Neuronal stem cell (in vitro differentiated cells): ENCODE data around the gene GPSM3. TPM values are rescaled to one million over a fixed set of nuclear protein-coding genes. Genes with fewer than 3 reads are reported as not detected.
A peak's percentile ranks its signal among the peaks of the same experiment; 100 is the strongest.

Experiments used
- DNase-seq: peaks from one replicate; pipeline ENCODE4 v3.0.0-alpha.2; 2013; ENCODE audit warnings: low spot score
- H2AFZ ChIP-seq: one replicate; pipeline ENCODE4 v1.6.1; 2013; ENCODE audit warnings: mild to moderate bottlenecking, low read length, inconsistent platforms
- H2AK5ac ChIP-seq: 2 replicates; pipeline ENCODE4 v1.6.1; 2013; ENCODE audit warnings: low read depth, mild to moderate bottlenecking, inconsistent platforms, low read length, moderate library complexity, mixed read lengths
- H2BK120ac ChIP-seq: 2 replicates; pipeline ENCODE4 v1.6.1; 2013; ENCODE audit warnings: low read depth, mild to moderate bottlenecking, inconsistent platforms, low read length, moderate library complexity, mixed read lengths
- H2BK12ac ChIP-seq: one replicate; pipeline ENCODE4 v1.6.1; 2013; ENCODE audit warnings: low read length, inconsistent platforms
- H2BK15ac ChIP-seq: 2 replicates; pipeline ENCODE4 v1.6.1; 2013; ENCODE audit warnings: mild to moderate bottlenecking, low read length, inconsistent platforms, mixed read lengths
- H2BK5ac ChIP-seq: one replicate; pipeline ENCODE4 v1.6.1; 2013; ENCODE audit warnings: inconsistent platforms, mild to moderate bottlenecking, low read length, moderate library complexity
- H3K14ac ChIP-seq: one replicate; pipeline ENCODE4 v1.6.1; 2013; ENCODE audit warnings: low read length, inconsistent platforms
- H3K18ac ChIP-seq: 2 replicates; pipeline ENCODE4 v1.6.1; 2013; ENCODE audit warnings: low read length, inconsistent platforms
- H3K23ac ChIP-seq: 2 replicates; pipeline ENCODE4 v1.6.1; 2013; ENCODE audit warnings: low read depth, mild to moderate bottlenecking, mixed read lengths, low read length, inconsistent platforms; ENCODE audit not compliant: poor library complexity
- H3K27ac ChIP-seq: replicated peaks from 3 replicates; pipeline ENCODE4 v1.5.1; 2013; ENCODE audit warnings: low read length, inconsistent platforms
- H3K27me3 ChIP-seq, 3 experiments: 2 replicates each; pipeline ENCODE4 v1.6.1; 2013; ENCODE audit warnings: low read length in 3 of 3, mild to moderate bottlenecking in 2 of 3, inconsistent platforms in 1 of 3, low read depth in 1 of 3, mixed read lengths in 1 of 3, moderate library complexity in 1 of 3; ENCODE audit not compliant: control insufficient read depth in 3 of 3, insufficient read depth in 3 of 3
- H3K36me3 ChIP-seq, 2 donors: replicated peaks in 1 of 2; 2 replicates each; pipeline ENCODE4 v1.6.1; 2013; ENCODE audit warnings: low read length in 2 of 2; ENCODE audit not compliant: control insufficient read depth in 2 of 2, insufficient read depth in 2 of 2
- H3K4ac ChIP-seq: 2 replicates; pipeline ENCODE4 v1.6.1; 2013; ENCODE audit warnings: inconsistent platforms, mild to moderate bottlenecking, low read length, moderate library complexity
- H3K4me1 ChIP-seq, 2 donors: 1 replicate in 1 of 2; 2 replicates in 1 of 2; pipeline ENCODE4 v1.6.1; 2013; ENCODE audit warnings: low read length in 2 of 2, low read depth in 1 of 2; ENCODE audit not compliant: control insufficient read depth in 2 of 2, insufficient read depth in 1 of 2
- H3K4me2 ChIP-seq: one replicate; pipeline ENCODE4 v1.6.1; 2013; ENCODE audit warnings: mild to moderate bottlenecking, low read length, inconsistent platforms; ENCODE audit not compliant: insufficient read depth, poor library complexity, severe bottlenecking
- H3K4me3 ChIP-seq, 2 donors: 2 replicates each; pipeline ENCODE4 v1.5.1; 2013; ENCODE audit warnings: low read length in 2 of 2, mild to moderate bottlenecking in 2 of 2, inconsistent platforms in 1 of 2, moderate library complexity in 1 of 2
- H3K79me1 ChIP-seq: one replicate; pipeline ENCODE4 v1.6.1; 2013; ENCODE audit warnings: low read depth, mild to moderate bottlenecking, inconsistent platforms, low read length, moderate library complexity
- H3K9ac ChIP-seq: one replicate; pipeline ENCODE4 v1.6.1; 2013; ENCODE audit warnings: mild to moderate bottlenecking, low read depth, low read length, inconsistent platforms; ENCODE audit not compliant: poor library complexity
- H3K9me3 ChIP-seq, 2 donors: replicated peaks in 1 of 2; 2 replicates each; pipeline versions ENCODE3 to v1.6.1; 2013; ENCODE audit warnings: low read length in 2 of 2, mild to moderate bottlenecking in 2 of 2, inconsistent platforms in 1 of 2, low read depth in 1 of 2, mixed read lengths in 1 of 2, moderate library complexity in 1 of 2; ENCODE audit not compliant: control insufficient read depth in 2 of 2, insufficient read depth in 1 of 2
- H4K8ac ChIP-seq: one replicate; pipeline ENCODE4 v1.6.1; 2013; ENCODE audit warnings: low read depth, mild to moderate bottlenecking, inconsistent platforms, low read length, moderate library complexity
- H4K91ac ChIP-seq: one replicate; pipeline ENCODE4 v1.6.1; 2013; ENCODE audit warnings: low read length, low read depth, mild to moderate bottlenecking, inconsistent platforms; ENCODE audit not compliant: poor library complexity
- WGBS, 2 donors: extraction: QIAGEN DNeasy Blood & Tissue Kit; methylation state at CpG; one replicate each; pipeline ENCODE4 v1.1.7; 2013; ENCODE audit warnings: missing lambda C conversion rate in 2 of 2, mixed read lengths in 1 of 2; ENCODE audit not compliant: insufficient read length in 2 of 2, insufficient replicate concordance in 1 of 2; ENCODE audit errors: extremely low coverage in 2 of 2; 5-methylcytosine and 5-hydroxymethylcytosine counted together
- polyA plus RNA-seq, 2 experiments: library from polyadenylated mRNA; stranded (reverse); fragments of 200-250 nt; gene quantifications; one replicate each; pipeline ENCODE4 v1.2.3, GENCODE V29; 2013

The GPSM3 gene, protein sequence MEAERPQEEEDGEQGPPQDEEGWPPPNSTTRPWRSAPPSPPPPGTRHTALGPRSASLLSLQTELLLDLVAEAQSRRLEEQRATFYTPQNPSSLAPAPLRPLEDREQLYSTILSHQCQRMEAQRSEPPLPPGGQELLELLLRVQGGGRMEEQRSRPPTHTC
- polyA plus RNA-seq (2013, experiment 1 of 2) = 4.2 TPM
- polyA plus RNA-seq (2013, experiment 2 of 2) = 4.2 TPM

DNA sequence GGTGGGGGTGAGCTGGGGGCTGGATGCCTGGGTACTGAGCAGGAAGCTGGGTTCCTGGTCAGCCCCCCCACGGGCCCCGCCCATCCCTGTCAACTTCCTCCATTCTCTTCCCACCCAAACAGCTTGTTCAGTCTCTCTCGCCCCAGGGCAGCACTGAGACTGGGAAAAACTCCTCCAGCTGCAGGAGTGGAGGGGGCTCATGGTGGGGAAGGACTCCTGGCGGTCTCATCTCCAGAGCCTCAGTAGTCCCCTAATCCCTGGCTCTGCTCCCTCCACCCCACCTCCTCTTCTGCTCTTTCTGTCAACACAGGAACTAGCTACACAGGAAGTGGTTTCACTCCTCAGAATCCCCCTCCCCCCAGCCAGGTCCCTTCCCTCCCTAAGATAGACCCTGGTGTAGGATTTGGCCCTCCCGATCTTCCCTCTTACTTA, at the start of gene GPSM3:
Gene GPSM3 (minus strand): TSS at position 36 of the 432 bp plus-strand sequence. CDS start 130 bp downstream, outside the sequence.
- Histone ChIP-seq H3K23ac (peak within 1 kb of the TSS; percentile 44), H4K91ac (peak within 1 kb of the TSS; percentile 83), H3K9ac (no peak within 1 kb of the TSS), H2BK120ac (peak within 1 kb of the TSS; percentile 88), H2BK15ac (peak within 1 kb of the TSS; percentile 97), H2AFZ (peak within 1 kb of the TSS; percentile 59), H3K4me2 (no peak within 1 kb of the TSS), H3K9me3 (no peaks in the 10 kb centered on the region), H3K4me1 (peaks cover 39 to 41% of the 10 kb centered on the region in 2 donors), H4K8ac (no peak within 1 kb of the TSS), H2BK12ac (peak within 1 kb of the TSS; percentile 99), H3K27ac (peak within 1 kb of the TSS; percentile 98), H3K36me3 (peaks cover 3 to 6% of the 10 kb centered on the region in 2 donors), H3K79me1 (peaks cover 4% of the 10 kb centered on the region), H3K14ac (peak within 1 kb of the TSS; percentile 58), H3K4ac (peak within 1 kb of the TSS; percentile 53), H2AK5ac (peak within 1 kb of the TSS; percentile 58), H3K27me3 (no peaks in the 10 kb centered on the region), H2BK5ac (peak within 1 kb of the TSS; percentile 88), H3K18ac (peak within 1 kb of the TSS; percentile 93), H3K4me3 (no peak within 1 kb of the TSS)
- DNase-seq = no peak
- no CpG with 5 or more reads among the region's 5 CpGs for WGBS, 2 donors

DNA sequence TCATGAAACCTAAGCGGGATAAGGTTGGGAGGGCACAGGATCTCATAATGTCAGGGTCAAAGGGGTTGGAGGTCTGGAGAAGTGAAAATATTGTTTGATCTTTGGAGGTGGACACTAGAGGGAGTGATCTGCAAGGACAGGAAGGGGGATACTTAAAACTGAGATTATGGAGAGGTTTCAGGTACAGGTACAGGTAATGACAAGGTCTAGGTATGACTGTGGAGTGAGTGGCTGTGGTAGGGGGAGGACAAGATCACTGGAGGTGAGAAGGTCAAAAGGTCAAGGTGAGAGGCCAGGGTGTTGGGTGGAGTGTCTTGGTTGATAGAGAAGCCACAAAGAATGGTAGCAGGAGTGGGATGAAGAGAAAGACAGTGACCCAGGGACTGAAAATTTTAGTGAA, 48.2 kb upstream of the GPSM3 start:
- H2AFZ ChIP-seq = no peak overlapping the region
- H3K4me3 ChIP-seq = no peak overlapping the region
- H3K18ac ChIP-seq = no peak overlapping the region
- H3K27ac ChIP-seq = no peak overlapping the region
- no peak overlapping the region for H3K4ac ChIP-seq
- no peaks in the 10 kb centered on the region for H3K9me3 ChIP-seq
- no peak overlapping the region for H3K9ac ChIP-seq
- H3K4me1 ChIP-seq = no peaks in the 10 kb centered on the region
- H3K4me2 ChIP-seq = no peak overlapping the region
- H2BK5ac ChIP-seq = no peak overlapping the region
- H4K8ac ChIP-seq = no peak overlapping the region
- no peak for DNase-seq
- H3K36me3 ChIP-seq = no peaks in the 10 kb centered on the region
- H3K23ac ChIP-seq = no peak overlapping the region
- no peak overlapping the region for H3K14ac ChIP-seq
- H2BK12ac ChIP-seq = no peak overlapping the region
- no peak overlapping the region for H2BK15ac ChIP-seq
- peaks cover 0 to 13% (median 0%) of the 10 kb centered on the region in 3 experiments for H3K27me3 ChIP-seq
- no peak overlapping the region for H2BK120ac ChIP-seq
- H3K79me1 ChIP-seq = no peaks in the 10 kb centered on the region
- no CpG with 5 or more reads among the region's 1 CpG for WGBS, 2 donors
- no peak overlapping the region for H4K91ac ChIP-seq
- H2AK5ac ChIP-seq = no peak overlapping the region

DNA sequence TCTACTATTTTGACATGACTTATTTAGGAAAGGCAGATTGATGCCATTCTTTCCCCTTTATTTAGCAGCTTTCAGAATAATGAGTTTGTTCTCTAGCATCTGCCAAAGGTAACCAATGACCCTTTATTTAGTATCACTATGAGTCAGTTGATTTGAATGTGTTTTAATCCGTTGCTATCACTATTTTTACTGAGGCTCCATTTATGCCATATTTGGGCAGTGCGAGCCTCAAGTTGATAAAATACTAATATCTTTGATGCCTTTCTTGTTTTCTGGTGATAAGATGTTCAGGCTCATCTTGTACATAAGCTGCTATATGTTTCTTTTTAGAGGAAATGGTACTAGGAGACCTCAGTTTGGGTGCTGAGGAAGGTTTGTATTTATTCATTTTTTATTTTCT, 47.0 kb upstream of the GPSM3 start:
- Histone ChIP-seq H2AK5ac (no peak overlapping the region), H2BK120ac (no peak overlapping the region), H3K4me1 (no peaks in the 10 kb centered on the region), H2BK15ac (no peak overlapping the region), H3K4me3 (no peak overlapping the region), H3K4me2 (no peak overlapping the region), H3K9ac (no peak overlapping the region), H4K8ac (no peak overlapping the region), H3K36me3 (no peaks in the 10 kb centered on the region), H3K4ac (no peak overlapping the region), H2AFZ (no peak overlapping the region), H4K91ac (no peak overlapping the region), H3K9me3 (no peaks in the 10 kb centered on the region), H3K27me3 (peaks cover 0 to 13% (median 0%) of the 10 kb centered on the region in 3 experiments), H3K79me1 (no peaks in the 10 kb centered on the region), H3K18ac (no peak overlapping the region), H2BK5ac (no peak overlapping the region), H3K14ac (no peak overlapping the region), H2BK12ac (no peak overlapping the region), H3K23ac (no peak overlapping the region), H3K27ac (no peak overlapping the region)
- no peak for DNase-seq
- no CpG with 5 or more reads among the region's 2 CpGs for WGBS, 2 donors

DNA sequence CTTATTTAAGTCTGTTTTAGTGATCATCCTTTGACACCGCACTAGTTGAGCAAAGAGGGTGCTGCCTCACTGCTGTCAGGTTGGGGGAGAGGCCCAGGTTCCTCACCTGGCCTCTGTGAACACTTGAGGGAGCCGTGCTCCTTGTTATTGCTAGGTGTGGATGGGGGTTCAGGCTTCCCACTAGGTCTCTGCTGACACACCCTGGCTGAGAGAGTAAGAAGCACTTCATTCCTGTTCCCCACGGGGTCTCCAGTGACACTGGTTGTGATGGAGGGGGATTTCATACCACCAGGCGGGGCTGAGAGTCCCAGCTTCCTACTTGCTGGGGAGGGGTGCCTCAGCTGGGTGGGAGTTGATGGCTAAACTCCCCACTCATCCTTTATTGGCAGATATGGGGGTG, 42.5 kb upstream of the GPSM3 start:
- no peak overlapping the region for H2BK15ac ChIP-seq
- no peak overlapping the region for H4K8ac ChIP-seq
- H3K36me3 ChIP-seq = no peaks in the 10 kb centered on the region
- H3K4ac ChIP-seq = no peak overlapping the region
- no peak overlapping the region for H3K27ac ChIP-seq
- no CpG with 5 or more reads among the region's 4 CpGs for WGBS, 2 donors
- H4K91ac ChIP-seq = no peak overlapping the region
- no peaks in the 10 kb centered on the region for H3K4me1 ChIP-seq
- H2BK5ac ChIP-seq = no peak overlapping the region
- H2BK120ac ChIP-seq = no peak overlapping the region
- H3K27me3 ChIP-seq = no peaks in the 10 kb centered on the region
- no peaks in the 10 kb centered on the region for H3K79me1 ChIP-seq
- H3K14ac ChIP-seq = no peak overlapping the region
- H3K9ac ChIP-seq = no peak overlapping the region
- DNase-seq = no peak
- no peak overlapping the region for H2AFZ ChIP-seq
- no peaks in the 10 kb centered on the region for H3K9me3 ChIP-seq
- H3K4me3 ChIP-seq = no peak overlapping the region
- no peak overlapping the region for H2BK12ac ChIP-seq
- no peak overlapping the region for H3K18ac ChIP-seq
- H2AK5ac ChIP-seq = no peak overlapping the region
- no peak overlapping the region for H3K23ac ChIP-seq
- no peak overlapping the region for H3K4me2 ChIP-seq
